ENCODE results near the gene MRPL55.

MRPL55 gene

GRCh38 chr1:228101994-228102790 lies 6.9 kb downstream of the MRPL55 start:
- peak; percentile 43 for TF ChIP-seq CTCF (IDR thresholded peaks at IDR 0.05; ENCODE audit: borderline replicate concordance, control extremely low read depth, extremely low read depth, insufficient read depth, missing control alignments)
- in situ Hi-C loops (cut with MboI; ENCODE audit: low sequenced_read_pairs, unreplicated experiment), result no loop called here
- peak; percentile 79 for DNase-seq (ENCODE audit: low spot score)

DNA sequence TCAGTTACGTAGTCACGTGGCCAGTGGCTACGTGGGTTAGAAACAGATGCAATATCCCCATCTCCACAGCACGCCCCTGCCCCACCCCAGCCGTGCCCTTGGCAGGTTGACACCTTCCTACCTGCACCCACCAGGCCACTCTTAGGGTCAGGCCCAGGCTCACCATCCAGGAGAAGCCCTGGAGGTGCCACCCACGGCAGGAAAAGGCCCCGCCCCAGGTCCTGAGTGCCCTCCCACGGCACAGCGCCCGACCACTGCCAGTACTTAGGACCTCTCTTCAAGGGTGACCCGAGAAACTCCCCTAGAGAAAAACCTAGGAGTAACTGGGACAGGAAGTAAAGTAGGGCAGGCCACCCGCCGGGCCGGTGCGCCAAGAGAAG lies 7.5 kb downstream of the MRPL55 start:
- in situ Hi-C loops (cut with MboI; ENCODE audit: low sequenced_read_pairs, unreplicated experiment), result no loop called here
- DNase-seq (ENCODE audit: low spot score), result no peak
- TF ChIP-seq CTCF (IDR thresholded peaks at IDR 0.05; ENCODE audit: borderline replicate concordance, control extremely low read depth, extremely low read depth, insufficient read depth, missing control alignments), result no peak

GRCh38 chr1:228100822-228101613 lies 8.1 kb downstream of the MRPL55 start:
- in situ Hi-C loops (cut with MboI; ENCODE audit: low sequenced_read_pairs, unreplicated experiment), result no loop called here
- no peak for TF ChIP-seq CTCF (IDR thresholded peaks at IDR 0.05; ENCODE audit: borderline replicate concordance, control extremely low read depth, extremely low read depth, insufficient read depth, missing control alignments)
- peak; percentile 24 for DNase-seq (ENCODE audit: low spot score)

DNA sequence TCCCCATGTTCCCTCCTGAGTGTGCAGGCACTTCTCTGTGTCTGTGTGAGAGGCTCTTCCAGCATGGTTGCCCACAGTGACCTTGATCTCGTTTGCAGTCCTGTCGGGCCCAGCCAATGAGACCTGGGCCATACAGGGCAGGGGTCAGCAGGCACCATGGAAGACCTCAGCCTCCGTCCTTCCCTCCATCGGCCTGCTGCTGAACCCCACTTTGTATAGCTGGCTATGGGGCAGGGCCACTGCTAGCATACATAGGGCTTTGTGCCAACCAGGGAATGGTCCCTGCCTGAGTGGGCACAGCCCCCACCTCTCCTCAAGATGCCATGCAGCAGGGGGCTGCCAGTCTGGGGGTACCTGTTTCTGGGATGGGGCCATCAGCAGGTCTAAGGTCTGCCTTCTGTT lies 9.8 kb downstream of the MRPL55 start:
- in situ Hi-C loops (cut with MboI; ENCODE audit: low sequenced_read_pairs, unreplicated experiment), result no loop called here
- DNase-seq (ENCODE audit: low spot score), result no peak
- no peak for TF ChIP-seq CTCF (IDR thresholded peaks at IDR 0.05; ENCODE audit: borderline replicate concordance, control extremely low read depth, extremely low read depth, insufficient read depth, missing control alignments)

DNA sequence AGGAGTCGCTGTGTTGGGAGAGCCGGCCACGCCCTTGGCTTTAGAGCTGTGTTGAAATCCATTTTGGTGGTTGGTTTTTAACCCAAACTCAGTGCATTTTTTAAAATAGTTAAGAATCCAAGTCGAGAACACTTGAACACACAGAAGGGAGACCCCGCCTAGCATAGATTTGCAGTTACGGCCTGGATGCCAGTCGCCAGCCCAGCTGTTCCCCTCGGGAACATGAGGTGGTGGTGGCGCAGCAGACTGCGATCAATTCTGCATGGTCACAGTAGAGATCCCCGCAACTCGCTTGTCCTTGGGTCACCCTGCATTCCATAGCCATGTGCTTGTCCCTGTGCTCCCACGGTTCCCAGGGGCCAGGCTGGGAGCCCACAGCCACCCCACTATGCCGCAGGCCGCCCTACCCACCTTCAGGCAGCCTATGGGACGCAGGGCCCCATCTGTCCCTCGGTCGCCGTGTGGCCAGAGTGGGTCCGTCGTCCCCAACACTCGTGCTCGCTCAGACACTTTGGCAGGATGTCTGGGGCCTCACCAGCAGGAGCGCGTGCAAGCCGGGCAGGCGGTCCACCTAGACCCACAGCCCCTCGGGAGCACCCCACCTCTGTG lies 10.7 kb downstream of the MRPL55 start:
- in situ Hi-C loops (cut with MboI; ENCODE audit: low sequenced_read_pairs, unreplicated experiment), result no loop called here
- TF ChIP-seq CTCF (IDR thresholded peaks at IDR 0.05; ENCODE audit: borderline replicate concordance, control extremely low read depth, extremely low read depth, insufficient read depth, missing control alignments), result no peak
- DNase-seq (ENCODE audit: low spot score), result peak; percentile 11

DNA sequence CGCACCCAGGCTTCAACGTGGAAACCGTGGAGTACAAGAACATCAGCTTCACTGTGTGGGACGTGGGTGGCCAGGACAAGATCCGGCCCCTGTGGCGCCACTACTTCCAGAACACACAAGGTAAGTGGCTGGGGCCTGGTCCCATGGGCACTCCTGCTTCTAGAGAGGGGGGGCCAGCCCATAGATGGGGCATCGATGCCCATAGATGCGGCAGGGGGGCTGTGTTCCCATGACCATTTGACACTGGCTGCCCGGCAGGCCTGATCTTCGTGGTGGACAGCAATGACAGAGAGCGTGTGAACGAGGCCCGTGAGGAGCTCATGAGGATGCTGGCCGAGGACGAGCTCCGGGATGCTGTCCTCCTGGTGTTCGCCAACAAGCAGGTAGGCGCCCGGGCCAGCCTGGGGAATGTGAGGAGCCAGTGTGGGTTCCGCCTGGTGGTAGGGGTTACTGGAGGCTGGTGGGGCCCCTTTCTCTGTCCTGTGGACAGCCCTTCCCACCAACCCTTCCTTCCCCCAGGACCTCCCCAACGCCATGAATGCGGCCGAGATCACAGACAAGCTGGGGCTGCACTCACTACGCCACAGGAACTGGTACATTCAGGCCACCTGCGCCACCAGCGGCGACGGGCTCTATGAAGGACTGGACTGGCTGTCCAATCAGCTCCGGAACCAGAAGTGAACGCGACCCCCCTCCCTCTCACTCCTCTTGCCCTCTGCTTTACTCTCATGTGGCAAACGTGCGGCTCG lies 11.6 kb downstream of the MRPL55 start:
- in situ Hi-C loops (cut with MboI; ENCODE audit: low sequenced_read_pairs, unreplicated experiment), result no loop called here
- TF ChIP-seq CTCF (IDR thresholded peaks at IDR 0.05; ENCODE audit: borderline replicate concordance, control extremely low read depth, extremely low read depth, insufficient read depth, missing control alignments), result no peak
- no peak for DNase-seq (ENCODE audit: low spot score)
